ENCODE measurements around the gene IGSF23. TPM values are rescaled to one million over a fixed set of nuclear protein-coding genes. Genes with fewer than 3 reads are reported as not detected.

IGSF23 gene
- total RNA-seq, 4 donors from 2014 or later, result not detected

DNA sequence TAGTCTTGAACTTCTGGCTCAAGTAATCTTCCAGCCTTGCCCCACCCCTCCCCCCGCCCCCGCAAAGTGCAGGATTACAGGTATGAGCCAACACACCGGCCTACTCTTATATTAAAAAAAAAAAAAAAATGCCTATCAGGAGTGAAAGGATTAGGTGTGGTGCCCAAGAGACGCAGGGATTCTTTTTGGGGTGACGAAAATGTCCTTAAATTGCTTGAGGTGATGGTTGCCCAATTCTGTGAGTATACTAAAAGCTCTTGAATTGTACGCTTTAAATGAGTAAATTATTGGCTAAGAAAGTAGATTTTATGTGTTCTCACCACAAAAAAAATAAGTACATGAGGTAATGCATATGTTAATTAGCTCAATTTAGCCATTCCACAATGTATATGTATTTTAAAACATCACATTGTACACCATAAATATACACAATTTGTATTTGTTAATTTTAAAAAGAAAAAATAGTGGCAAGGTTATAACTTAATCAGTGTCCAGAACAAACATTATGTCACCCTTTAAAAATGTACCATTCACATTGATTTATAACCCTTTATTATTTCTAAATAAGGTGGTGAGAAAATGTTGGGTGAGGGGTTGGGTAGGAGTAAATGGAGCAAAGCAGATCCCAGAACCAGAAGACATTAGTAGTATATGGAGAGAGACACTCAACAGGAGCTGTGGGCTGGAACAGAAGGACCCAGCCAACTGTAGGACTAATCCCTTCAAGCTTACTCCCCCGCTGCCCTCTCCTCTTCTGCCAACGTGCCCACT, 3.9 kb downstream of the IGSF23 start:
- TF ChIP-seq, protein P1, sequence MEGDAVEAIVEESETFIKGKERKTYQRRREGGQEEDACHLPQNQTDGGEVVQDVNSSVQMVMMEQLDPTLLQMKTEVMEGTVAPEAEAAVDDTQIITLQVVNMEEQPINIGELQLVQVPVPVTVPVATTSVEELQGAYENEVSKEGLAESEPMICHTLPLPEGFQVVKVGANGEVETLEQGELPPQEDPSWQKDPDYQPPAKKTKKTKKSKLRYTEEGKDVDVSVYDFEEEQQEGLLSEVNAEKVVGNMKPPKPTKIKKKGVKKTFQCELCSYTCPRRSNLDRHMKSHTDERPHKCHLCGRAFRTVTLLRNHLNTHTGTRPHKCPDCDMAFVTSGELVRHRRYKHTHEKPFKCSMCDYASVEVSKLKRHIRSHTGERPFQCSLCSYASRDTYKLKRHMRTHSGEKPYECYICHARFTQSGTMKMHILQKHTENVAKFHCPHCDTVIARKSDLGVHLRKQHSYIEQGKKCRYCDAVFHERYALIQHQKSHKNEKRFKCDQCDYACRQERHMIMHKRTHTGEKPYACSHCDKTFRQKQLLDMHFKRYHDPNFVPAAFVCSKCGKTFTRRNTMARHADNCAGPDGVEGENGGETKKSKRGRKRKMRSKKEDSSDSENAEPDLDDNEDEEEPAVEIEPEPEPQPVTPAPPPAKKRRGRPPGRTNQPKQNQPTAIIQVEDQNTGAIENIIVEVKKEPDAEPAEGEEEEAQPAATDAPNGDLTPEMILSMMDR (IDR thresholded peaks at IDR 0.05), result no peak
- TF ChIP-seq POLR2A (IDR thresholded peaks at IDR 0.05), result no peak
- Histone ChIP-seq H3K4me3 (no peak overlapping the region), H3K4me1 (no peaks in the 10 kb centered on the region), H3K9me3 (no peaks in the 10 kb centered on the region), H3K27ac (no peak overlapping the region), H3K27me3 (peaks cover 0 to 12% (median 0%) of the 10 kb centered on the region in 4 donors), H3K36me3 (no peaks in the 10 kb centered on the region)
- DNase-seq, result no peak
- intact Hi-C loops (cut with DNase I), result no loop called here
- WGBS, 2 donors, result 44 to 59% methylated on average over 7 of the region's 8 CpGs

- DNase-seq, result no peak
- H3K27me3 ChIP-seq, result peaks cover 0 to 2% (median 0%) of the 10 kb centered on the region in 4 donors
- WGBS, 2 donors, result 69 to 79% methylated on average over 7 of the region's 7 CpGs
- intact Hi-C loops (cut with DNase I), result no loop called here
- H3K27ac ChIP-seq, result no peak overlapping the region
- TF ChIP-seq, protein P1 (IDR thresholded peaks at IDR 0.05), result no peak
- TF ChIP-seq POLR2A (IDR thresholded peaks at IDR 0.05), result no peak
- no peak overlapping the region for H3K4me3 ChIP-seq
- H3K36me3 ChIP-seq, result no peaks in the 10 kb centered on the region
- no peaks in the 10 kb centered on the region for H3K4me1 ChIP-seq
- H3K9me3 ChIP-seq, result no peaks in the 10 kb centered on the region
Measured at GRCh38 chr19:44618640-44619357, 5.4 kb downstream of the IGSF23 start.

- no peak overlapping the region for H3K4me3 ChIP-seq
- no peak for TF ChIP-seq POLR2A (IDR thresholded peaks at IDR 0.05)
- TF ChIP-seq, protein P1 (IDR thresholded peaks at IDR 0.05), result no peak
- H3K27ac ChIP-seq, result no peak overlapping the region
- intact Hi-C loops (cut with DNase I), result no loop called here
- no peaks in the 10 kb centered on the region for H3K36me3 ChIP-seq
- DNase-seq, result no peak
- H3K9me3 ChIP-seq, result no peaks in the 10 kb centered on the region
- WGBS, 2 donors, result 71 to 89% methylated on average over 1 to 3 of the region's 5 CpGs
- no peaks in the 10 kb centered on the region for H3K4me1 ChIP-seq
- no peaks in the 10 kb centered on the region for H3K27me3 ChIP-seq
Measured at GRCh38 chr19:44620667-44621066, 7.3 kb downstream of the IGSF23 start.

GRCh38 chr19:44621367-44621766, 8.0 kb downstream of the IGSF23 start:
- Histone ChIP-seq H3K27me3 (no peaks in the 10 kb centered on the region), H3K27ac (no peak overlapping the region), H3K4me3 (no peak overlapping the region), H3K9me3 (no peaks in the 10 kb centered on the region), H3K36me3 (no peaks in the 10 kb centered on the region), H3K4me1 (peaks cover 0 to 4% (median 0%) of the 10 kb centered on the region in 3 donors)
- WGBS, 2 donors, result 83 to 97% methylated on average over 6 of the region's 6 CpGs
- TF ChIP-seq, protein P1 (IDR thresholded peaks at IDR 0.05), result no peak
- intact Hi-C loops (cut with DNase I), result no loop called here
- no peak for DNase-seq

GRCh38 chr19:44623080-44623479, 9.7 kb downstream of the IGSF23 start:
- intact Hi-C loops (cut with DNase I), result no loop called here
- Histone ChIP-seq H3K9me3 (no peaks in the 10 kb centered on the region), H3K36me3 (no peaks in the 10 kb centered on the region), H3K4me1 (peaks cover 0 to 4% (median 0%) of the 10 kb centered on the region in 3 donors), H3K27me3 (no peaks in the 10 kb centered on the region), H3K4me3 (no peak overlapping the region), H3K27ac (no peak overlapping the region)
- TF ChIP-seq POLR2A (IDR thresholded peaks at IDR 0.05), result no peak
- TF ChIP-seq, protein P1 (IDR thresholded peaks at IDR 0.05), result no peak
- no peak for DNase-seq
- WGBS, 2 donors, result 47 to 53% methylated on average over 5 of the region's 5 CpGs
